Peyer's patch (tissue), 4 donors: ENCODE results near the gene LMX1B. TPM values are rescaled to one million over a fixed set of nuclear protein-coding genes. Genes with fewer than 3 reads are reported as not detected.

Experiments used
- DNase-seq, 3 donors: peaks; one replicate each; pipeline ENCODE4 v3.0.0-alpha.2; 2017 to 2019
- H3K27ac ChIP-seq, 4 donors: fragments of 200-600 bp; sonication (generic); one replicate each; pipeline ENCODE4 v1.5.1; 2016 to 2019
- H3K27me3 ChIP-seq, 2 donors: fragments of 200-600 bp; sonication (generic); one replicate each; pipeline ENCODE4 v1.5.1; 2019
- H3K36me3 ChIP-seq, 3 donors: fragments of 200-600 bp; sonication (generic); one replicate each; pipeline ENCODE4 v1.5.1; 2016 to 2019
- H3K4me1 ChIP-seq, 4 donors: fragments of 200-600 bp; sonication (generic); one replicate each; pipeline ENCODE4 v1.5.1; 2016 to 2019
- H3K4me3 ChIP-seq, 4 donors: fragments of 200-600 bp; sonication (generic); 1 replicate in 3 of 4; 2 replicates in 1 of 4; pipeline ENCODE4 v1.5.1; 2016 to 2019; ENCODE audit warnings: mild to moderate bottlenecking in 1 of 4
- H3K9me3 ChIP-seq, 4 donors: fragments of 200-600 bp; sonication (generic); one replicate each; pipeline ENCODE4 v1.5.1; 2016 to 2019; ENCODE audit warnings: mild to moderate bottlenecking in 1 of 4
- POLR2A ChIP-seq, 2 donors: fragments of 450-650 bp; IDR thresholded peaks; one replicate each; pipeline ENCODE4 v1.5.1; 2017; ENCODE audit warnings: antibody characterized with exemption in 2 of 2, mild to moderate bottlenecking in 2 of 2, moderate library complexity in 2 of 2
- total RNA-seq, 4 donors: library from RNA; depleted of rRNA; stranded (reverse); fragments of >200 nt; gene quantifications; one replicate each; pipeline ENCODE4 v1.1.0, GENCODE V29; 2016
- TF ChIP-seq, protein P1 (sequence below), 6 experiments: fragments of 450-650 bp in 4 of 6; fragments of 200-600 bp in 2 of 6; sonication (generic) in 1 of 6; IDR thresholded peaks; one replicate each; pipeline ENCODE4 v1.5.1; 2017 to 2019; ENCODE audit warnings: antibody characterized with exemption in 6 of 6, mild to moderate bottlenecking in 3 of 6, moderate library complexity in 1 of 6

The LMX1B gene
- total RNA-seq, 4 donors from 2014 or later: not detected

DNA sequence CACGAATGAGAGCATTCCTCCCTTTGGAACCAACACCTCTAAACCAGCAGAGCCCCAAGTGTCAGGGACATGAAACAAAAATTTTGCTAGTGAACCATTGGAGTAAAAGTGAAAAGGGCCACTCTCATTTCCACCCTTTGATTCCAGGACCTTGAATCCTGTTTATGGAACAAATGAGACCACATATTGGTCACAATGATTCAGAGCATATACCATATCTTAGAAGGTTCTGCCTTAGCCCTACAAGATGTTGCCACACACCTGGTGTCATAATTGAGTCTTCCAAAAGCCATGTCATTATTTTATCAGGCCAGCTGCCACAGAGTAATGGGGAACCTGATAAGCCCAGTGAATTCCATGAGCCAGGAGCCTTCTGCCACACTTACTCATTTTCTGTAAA, 124.8 kb downstream of the LMX1B start:
- DNase-seq: no peak
- no peaks in the 10 kb centered on the region for H3K4me1 ChIP-seq
- H3K27ac ChIP-seq: no peak overlapping the region
- H3K27me3 ChIP-seq: no peaks in the 10 kb centered on the region
- no peaks in the 10 kb centered on the region for H3K36me3 ChIP-seq
- peaks cover 0 to 9% (median 0%) of the 10 kb centered on the region in 4 donors for H3K9me3 ChIP-seq
- no peak overlapping the region for H3K4me3 ChIP-seq
- TF ChIP-seq, protein P1, sequence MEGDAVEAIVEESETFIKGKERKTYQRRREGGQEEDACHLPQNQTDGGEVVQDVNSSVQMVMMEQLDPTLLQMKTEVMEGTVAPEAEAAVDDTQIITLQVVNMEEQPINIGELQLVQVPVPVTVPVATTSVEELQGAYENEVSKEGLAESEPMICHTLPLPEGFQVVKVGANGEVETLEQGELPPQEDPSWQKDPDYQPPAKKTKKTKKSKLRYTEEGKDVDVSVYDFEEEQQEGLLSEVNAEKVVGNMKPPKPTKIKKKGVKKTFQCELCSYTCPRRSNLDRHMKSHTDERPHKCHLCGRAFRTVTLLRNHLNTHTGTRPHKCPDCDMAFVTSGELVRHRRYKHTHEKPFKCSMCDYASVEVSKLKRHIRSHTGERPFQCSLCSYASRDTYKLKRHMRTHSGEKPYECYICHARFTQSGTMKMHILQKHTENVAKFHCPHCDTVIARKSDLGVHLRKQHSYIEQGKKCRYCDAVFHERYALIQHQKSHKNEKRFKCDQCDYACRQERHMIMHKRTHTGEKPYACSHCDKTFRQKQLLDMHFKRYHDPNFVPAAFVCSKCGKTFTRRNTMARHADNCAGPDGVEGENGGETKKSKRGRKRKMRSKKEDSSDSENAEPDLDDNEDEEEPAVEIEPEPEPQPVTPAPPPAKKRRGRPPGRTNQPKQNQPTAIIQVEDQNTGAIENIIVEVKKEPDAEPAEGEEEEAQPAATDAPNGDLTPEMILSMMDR (IDR thresholded peaks at IDR 0.05): no peak
- TF ChIP-seq POLR2A (IDR thresholded peaks at IDR 0.05): no peak

DNA sequence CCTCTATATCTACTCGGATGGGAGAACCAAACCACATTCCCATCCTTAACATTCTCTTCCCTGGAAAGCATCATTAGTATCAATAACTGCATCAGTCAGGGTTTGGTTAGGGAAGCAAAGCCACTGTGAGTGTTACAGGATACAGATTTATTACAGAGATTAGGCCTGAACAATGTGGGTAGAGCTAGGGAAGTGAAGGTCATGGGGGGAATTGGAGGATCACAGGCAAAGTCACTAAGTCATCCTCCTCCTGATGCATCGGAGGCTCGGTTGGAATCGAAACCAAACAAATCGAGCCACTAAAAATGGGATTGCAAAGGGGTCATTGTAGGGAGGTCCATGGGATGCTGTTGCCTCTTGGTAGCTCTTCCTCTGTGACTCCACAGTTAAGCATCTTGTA, 129.3 kb downstream of the LMX1B start:
- Histone ChIP-seq H3K36me3 (no peaks in the 10 kb centered on the region), H3K27me3 (no peaks in the 10 kb centered on the region), H3K27ac (no peak overlapping the region), H3K4me3 (no peak overlapping the region), H3K4me1 (no peaks in the 10 kb centered on the region), H3K9me3 (no peaks in the 10 kb centered on the region)
- no peak for TF ChIP-seq POLR2A (IDR thresholded peaks at IDR 0.05)
- TF ChIP-seq, protein P1 (IDR thresholded peaks at IDR 0.05): no peak
- DNase-seq: no peak

DNA sequence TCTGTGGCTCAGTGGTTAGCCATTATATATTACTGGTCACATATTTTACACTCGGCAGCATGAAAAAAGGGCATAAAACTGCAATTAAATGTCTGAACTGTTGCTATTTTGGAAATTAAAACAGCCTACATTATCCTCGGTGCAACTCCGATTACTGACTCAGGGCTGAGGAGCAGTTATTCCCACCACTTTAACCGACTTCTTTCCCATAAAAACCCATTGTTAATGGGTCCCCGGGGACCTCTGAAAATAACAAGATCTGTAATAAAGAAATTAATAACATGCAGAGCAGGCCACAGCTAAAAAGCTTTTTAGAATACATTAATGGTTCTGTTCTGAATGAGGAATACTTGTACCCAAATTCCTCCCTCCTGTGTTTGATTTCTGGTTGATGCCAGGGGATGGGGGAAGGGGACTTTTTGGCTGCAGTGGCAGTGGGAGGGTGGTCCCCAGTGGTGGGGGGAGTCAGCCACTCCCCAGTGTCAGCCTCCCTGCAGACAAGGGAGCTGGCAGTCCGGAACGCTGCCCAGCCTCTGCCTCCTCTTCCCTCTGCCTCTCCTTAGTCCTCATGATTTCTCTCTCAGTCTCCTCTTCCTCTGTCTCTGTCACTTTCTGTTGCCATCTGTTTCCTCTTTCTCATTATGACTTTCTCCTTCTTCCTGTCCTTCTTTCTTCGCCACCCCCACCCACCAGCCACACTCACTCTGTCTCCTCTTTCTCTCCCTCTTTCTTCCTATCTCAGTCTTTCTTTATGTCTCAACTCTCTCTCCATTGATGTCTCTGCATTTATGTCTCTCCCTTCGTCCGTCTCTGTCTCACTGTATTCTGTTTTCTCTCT, 132.1 kb downstream of the LMX1B start:
- Histone ChIP-seq H3K4me1 (no peaks in the 10 kb centered on the region), H3K27me3 (no peaks in the 10 kb centered on the region), H3K9me3 (no peaks in the 10 kb centered on the region), H3K4me3 (no peak overlapping the region), H3K27ac (no peak overlapping the region), H3K36me3 (no peaks in the 10 kb centered on the region)
- TF ChIP-seq POLR2A (IDR thresholded peaks at IDR 0.05): no peak
- TF ChIP-seq, protein P1 (IDR thresholded peaks at IDR 0.05): no peak
- DNase-seq: no peak

Other genes with a start within 250 kb of the LMX1B start
- gene ZBTB43, start 191.1 kb downstream of the LMX1B start, total RNA-seq: 100 to 1,000 TPM in 1 of 4 donors, 10 to 100 TPM in 3; 11.6 to 141 (median 16.2) TPM
- 10 to 100 TPM in 3 of 4 donors, 1 to 10 TPM in 1; 7.4 to 12.3 (median 10.6) TPM for gene ZBTB34, start 246.7 kb downstream of the LMX1B start, total RNA-seq